Activated T-helper 2 cell treated with anti-CD3 and anti-CD28 coated beads, Interferon-gamma antibody, Interleukin-2, Interleukin-4, amounts not matched to agents 10 μg/mL and 5 μg/mL and 100 μg/mL, durations not matched to agents 14 hours and 24 hours and 36 hours (primary cell): ENCODE data around the gene AHCYL2. TPM values are rescaled to one million over a fixed set of nuclear protein-coding genes. Genes with fewer than 3 reads are reported as not detected.
A peak's percentile ranks its signal among the peaks of the same experiment; 100 is the strongest.
"Not testable (repeated sequence)": the region's sequence is repeated elsewhere in the genome, so short reads cannot be mapped to it uniquely, and the experiment has no call there.

Source experiments
- DNase-seq: peaks from one replicate; pipeline ENCODE4 v3.0.0; 2021; ENCODE audit warnings: low spot score
- H3K27ac Mint-ChIP-seq: one replicate; pipeline ENCODE4 v1.8.0; 2021; ENCODE audit warnings: mixed read lengths
- H3K27me3 Mint-ChIP-seq: one replicate; pipeline ENCODE4 v1.8.0; 2021; ENCODE audit warnings: low read depth, mixed read lengths
- H3K36me3 Mint-ChIP-seq: one replicate; pipeline ENCODE4 v1.8.0; 2021; ENCODE audit warnings: low read depth, mixed read lengths
- H3K4me1 Mint-ChIP-seq: one replicate; pipeline ENCODE4 v1.8.0; 2021; ENCODE audit warnings: low read depth, mixed read lengths
- H3K4me3 Mint-ChIP-seq: one replicate; pipeline ENCODE4 v1.8.0; 2021; ENCODE audit warnings: low read depth, mild to moderate bottlenecking, moderate library complexity, mixed read lengths
- H3K9me3 Mint-ChIP-seq: one replicate; pipeline ENCODE4 v1.8.0; 2021; ENCODE audit warnings: mixed read lengths
- intact Hi-C: fragments of 100-400 bp; cut with micrococcal nuclease; formaldehyde crosslinking; loops from one replicate; pipeline ENCODE4 v1.15.1; 2023
- total RNA-seq: library from RNA; stranded (reverse); gene quantifications from 2 replicates; pipeline ENCODE4 v1.2.3, GENCODE V29; 2022

The AHCYL2 gene
- total RNA-seq, 1 donor from 2014 or later, result 14.7 TPM

- no peak for DNase-seq
- Mint-ChIP-seq H3K4me1 (peaks cover 52% of the 10 kb centered on the region), H3K27me3 (no peaks in the 10 kb centered on the region), H3K36me3 (peaks cover 65% of the 10 kb centered on the region), H3K9me3 (no peaks in the 10 kb centered on the region), H3K4me3 (peak overlapping the region; percentile 60), H3K27ac (peak overlapping the region; percentile 93)
- intact Hi-C loops, result loop anchor here (1.0 to 10.0 kb wide), 7 partner anchors 32 to 214 kb away; partner anchors contain the start of genes AHCYL2 and NRF1
Measured at GRCh38 chr7:129438839-129439651, 214.2 kb downstream of the AHCYL2 start.

GRCh38 chr7:129439963-129440625 lies 215.3 kb downstream of the AHCYL2 start:
- Mint-ChIP-seq H3K27me3 (no peaks in the 10 kb centered on the region), H3K4me3 (peak overlapping the region; percentile 51), H3K4me1 (peaks cover 50% of the 10 kb centered on the region), H3K9me3 (no peaks in the 10 kb centered on the region), H3K36me3 (peaks cover 73% of the 10 kb centered on the region), H3K27ac (peak overlapping the region; percentile 67)
- no peak for DNase-seq
- intact Hi-C loops, result loop anchor here (1.0 to 10.0 kb wide), 7 partner anchors 31 to 215 kb away; partner anchors contain the start of genes AHCYL2 and NRF1

GRCh38 chr7:129443612-129444011 lies 218.8 kb downstream of the AHCYL2 start:
- Mint-ChIP-seq H3K27ac (peak overlapping the region; percentile 38), H3K36me3 (peaks cover 88% of the 10 kb centered on the region), H3K4me3 (no peak overlapping the region), H3K4me1 (peaks cover 27% of the 10 kb centered on the region), H3K27me3 (no peaks in the 10 kb centered on the region), H3K9me3 (peaks cover 5% of the 10 kb centered on the region)
- intact Hi-C loops, result no loop called here
- DNase-seq, result no peak

- H3K9me3 Mint-ChIP-seq, result peaks cover 12% of the 10 kb centered on the region
- H3K36me3 Mint-ChIP-seq, result peaks cover 92% of the 10 kb centered on the region
- H3K4me3 Mint-ChIP-seq, DNase-seq, intact Hi-C loops, H3K27ac Mint-ChIP-seq, H3K27me3 Mint-ChIP-seq: not testable (repeated sequence)
- H3K4me1 Mint-ChIP-seq, result peaks cover 19% of the 10 kb centered on the region
Measured at GRCh38 chr7:129444776-129445175, 219.9 kb downstream of the AHCYL2 start.

GRCh38 chr7:129446925-129447324 lies 222.1 kb downstream of the AHCYL2 start:
- intact Hi-C loops, H3K4me3 Mint-ChIP-seq, DNase-seq, H3K27me3 Mint-ChIP-seq, H3K27ac Mint-ChIP-seq: not testable (repeated sequence)
- H3K4me1 Mint-ChIP-seq, result peaks cover 15% of the 10 kb centered on the region
- H3K9me3 Mint-ChIP-seq, result peaks cover 12% of the 10 kb centered on the region
- H3K36me3 Mint-ChIP-seq, result peaks cover 91% of the 10 kb centered on the region

- peaks cover 97% of the 10 kb centered on the region for H3K36me3 Mint-ChIP-seq
- H3K4me3 Mint-ChIP-seq, H3K27me3 Mint-ChIP-seq, intact Hi-C loops, DNase-seq, H3K27ac Mint-ChIP-seq: not testable (repeated sequence)
- H3K9me3 Mint-ChIP-seq, result peaks cover 12% of the 10 kb centered on the region
- H3K4me1 Mint-ChIP-seq, result peaks cover 15% of the 10 kb centered on the region
Measured at GRCh38 chr7:129447445-129447844, 222.6 kb downstream of the AHCYL2 start.

GRCh38 chr7:129448608-129449007 lies 223.8 kb downstream of the AHCYL2 start:
- DNase-seq, intact Hi-C loops, H3K27me3 Mint-ChIP-seq, H3K4me3 Mint-ChIP-seq, H3K27ac Mint-ChIP-seq: not testable (repeated sequence)
- Mint-ChIP-seq H3K4me1 (peaks cover 11% of the 10 kb centered on the region), H3K36me3 (peaks cover 97% of the 10 kb centered on the region), H3K9me3 (peaks cover 12% of the 10 kb centered on the region)

GRCh38 chr7:129450295-129450694 lies 225.5 kb downstream of the AHCYL2 start:
- intact Hi-C loops, result no loop called here

GRCh38 chr7:129452589-129453231 lies 227.9 kb downstream of the AHCYL2 start:
- H3K4me3 Mint-ChIP-seq, result no peak overlapping the region
- no peak for DNase-seq
- peaks cover 12% of the 10 kb centered on the region for H3K9me3 Mint-ChIP-seq
- peaks cover 81% of the 10 kb centered on the region for H3K36me3 Mint-ChIP-seq
- H3K27me3 Mint-ChIP-seq, result no peaks in the 10 kb centered on the region
- peaks cover 8% of the 10 kb centered on the region for H3K4me1 Mint-ChIP-seq
- H3K27ac Mint-ChIP-seq, result no peak overlapping the region
- intact Hi-C loops, result no loop called here

More at GRCh38 chr7:129450295-129450694, 225.5 kb downstream of the AHCYL2 start:
- Mint-ChIP-seq H3K4me1 (peaks cover 8% of the 10 kb centered on the region), H3K27ac (peak overlapping the region; percentile 68), H3K27me3 (no peaks in the 10 kb centered on the region), H3K9me3 (peaks cover 12% of the 10 kb centered on the region), H3K36me3 (peaks cover 95% of the 10 kb centered on the region), H3K4me3 (no peak overlapping the region)
- DNase-seq, result no peak

GRCh38 chr7:129453510-129454248 lies 228.8 kb downstream of the AHCYL2 start:
- H3K27ac Mint-ChIP-seq, result no peak overlapping the region
- intact Hi-C loops, result no loop called here

GRCh38 chr7:129454249-129454551 lies 229.4 kb downstream of the AHCYL2 start:
- H3K36me3 Mint-ChIP-seq, result peaks cover 72% of the 10 kb centered on the region
- intact Hi-C loops, result no loop called here
- H3K27me3 Mint-ChIP-seq, result no peaks in the 10 kb centered on the region
- no peak overlapping the region for H3K27ac Mint-ChIP-seq
- peaks cover 8% of the 10 kb centered on the region for H3K4me1 Mint-ChIP-seq
- H3K9me3 Mint-ChIP-seq, result peaks cover under 1% of the 10 kb centered on the region
- H3K4me3 Mint-ChIP-seq, result no peak overlapping the region
- no peak for DNase-seq

More at GRCh38 chr7:129453510-129454248, 228.8 kb downstream of the AHCYL2 start:
- Mint-ChIP-seq H3K4me3 (no peak overlapping the region), H3K9me3 (peaks cover 6% of the 10 kb centered on the region), H3K36me3 (peaks cover 77% of the 10 kb centered on the region), H3K27me3 (no peaks in the 10 kb centered on the region), H3K4me1 (peaks cover 8% of the 10 kb centered on the region)
- DNase-seq, result no peak

- Mint-ChIP-seq H3K27me3 (no peaks in the 10 kb centered on the region), H3K4me3 (no peak overlapping the region), H3K4me1 (peaks cover 3% of the 10 kb centered on the region), H3K9me3 (no peaks in the 10 kb centered on the region), H3K27ac (no peak overlapping the region), H3K36me3 (peaks cover 53% of the 10 kb centered on the region)
- intact Hi-C loops, result no loop called here
- DNase-seq, result no peak
Measured at GRCh38 chr7:129456421-129456820, 231.6 kb downstream of the AHCYL2 start.
